Right lobe of liver (tissue), 6 donors: ENCODE data around the gene CDKAL1. TPM values are rescaled to one million over a fixed set of nuclear protein-coding genes. Genes with fewer than 3 reads are reported as not detected.

Source experiments
- ATAC-seq, 4 donors: fragments of 200-7000 bp; cut with Tn5 transposase; one replicate each; pipeline ENCODE4 v1.9.1; 2020; ENCODE audit warnings: mild to moderate bottlenecking in 4 of 4, moderate library complexity in 4 of 4
- DNase-seq, 3 donors: peaks; one replicate each; pipeline ENCODE4 v3.0.0-alpha.2; 2020
- H3K27ac ChIP-seq, 3 donors: fragments of 200-600 bp; one replicate each; pipeline ENCODE4 v1.8.0; 2022
- H3K27me3 ChIP-seq, 2 donors: fragments of 200-600 bp; one replicate each; pipeline ENCODE4 v1.8.0; 2022
- H3K36me3 ChIP-seq, 4 donors: fragments of 200-600 bp; sonication (generic) in 1 of 4; one replicate each; pipeline versions ENCODE4 v1.5.1 to v1.8.0; 2017 to 2022; ENCODE audit warnings: control low read depth in 1 of 4
- H3K4me1 ChIP-seq, 4 donors: fragments of 200-600 bp; sonication (generic) in 1 of 4; one replicate each; pipeline versions ENCODE4 v1.5.1 to v1.8.0; 2017 to 2022; ENCODE audit warnings: control low read depth in 1 of 4
- H3K4me3 ChIP-seq, 3 donors: fragments of 200-600 bp; one replicate each; pipeline ENCODE4 v1.8.0; 2022
- H3K9me3 ChIP-seq, 4 donors: fragments of 200-600 bp; sonication (generic) in 1 of 4; one replicate each; pipeline versions ENCODE4 v1.5.1 to v1.8.0; 2017 to 2022; ENCODE audit warnings: control low read depth in 1 of 4
- CTCF ChIP-seq, 4 donors: fragments of 200-600 bp in 3 of 4; fragments of 450-650 bp in 1 of 4; IDR thresholded peaks; one replicate each; pipeline versions ENCODE4 v1.5.1 to v1.8.0; 2016 to 2022; ENCODE audit warnings: antibody characterized with exemption in 4 of 4, mild to moderate bottlenecking in 2 of 4
- POLR2A ChIP-seq: fragments of 450-650 bp; IDR thresholded peaks from one replicate; pipeline ENCODE4 v1.6.1; 2017; ENCODE audit warnings: antibody characterized with exemption, mild to moderate bottlenecking
- WGBS: methylation state at CpG from one replicate; pipeline ENCODE4 v1.1.6; 2018; ENCODE audit warnings: low coverage, low lambda C conversion rate; ENCODE audit not compliant: insufficient coverage; ENCODE audit errors: missing lambda C conversion rate; 5-methylcytosine and 5-hydroxymethylcytosine counted together
- intact Hi-C, 2 donors: fragments of 100-400 bp; cut with DNase I; formaldehyde crosslinking; loops; one replicate each; pipeline versions ENCODE4 v1.11.2 to v1.14.1; 2022
- total RNA-seq, 6 experiments: library from RNA; depleted of rRNA in 2 of 6; stranded (reverse); fragments of >200 nt in 2 of 6; fragmentation: NEBNext Ultra II Directional in 3 of 6; extraction: Animal tissue kit (Norgen Biotek cat#: 25700) in 3 of 6; gene quantifications; one replicate each; pipeline versions ENCODE4 v1.1.0 to v1.2.4, GENCODE V29; 2016 to 2023
- donor health status: DM: no; HTN: yes; CAD: no.
- donor health status: DM: no; HTN: no; CAD: no.
- donor health status: DM: no; HTN: no; CAD: no.
- donor health status: DM: no; HTN: yes; CAD: no.
- donor health status: DM: no; HTN: yes; CAD: no.

The CDKAL1 gene
- total RNA-seq, 6 experiments from 2014 or later: 4.5 to 7.0 (median 6.2) TPM

- no peaks in the 10 kb centered on the region for H3K4me1 ChIP-seq
- ATAC-seq (no peak), DNase-seq (no peak)
- H3K9me3 ChIP-seq: no peaks in the 10 kb centered on the region
- no peak for TF ChIP-seq POLR2A
- no peak for TF ChIP-seq CTCF (IDR thresholded peaks at IDR 0.05)
- H3K27me3 ChIP-seq: no peaks in the 10 kb centered on the region
- 56% methylated on average over 4 of the region's 5 CpGs for WGBS
- H3K36me3 ChIP-seq: no peaks in the 10 kb centered on the region
- H3K27ac ChIP-seq: no peak overlapping the region
- intact Hi-C loops: no loop called here
- H3K4me3 ChIP-seq: no peak overlapping the region
Measured at GRCh38 chr6:21214738-21215448, 680.6 kb downstream of the CDKAL1 start.

GRCh38 chr6:21219241-21219640 lies 685.0 kb downstream of the CDKAL1 start:
- no peaks in the 10 kb centered on the region for H3K36me3 ChIP-seq
- 97% methylated on average over 2 of the region's 2 CpGs for WGBS
- H3K27ac ChIP-seq: no peak overlapping the region
- intact Hi-C loops: no loop called here
- ATAC-seq: no peak
- H3K27me3 ChIP-seq: no peaks in the 10 kb centered on the region
- no peaks in the 10 kb centered on the region for H3K4me1 ChIP-seq
- H3K4me3 ChIP-seq: no peak overlapping the region
- TF ChIP-seq POLR2A (no peak), CTCF (IDR thresholded peaks at IDR 0.05) (no peak)
- H3K9me3 ChIP-seq: no peaks in the 10 kb centered on the region
- no peak for DNase-seq

- Histone ChIP-seq H3K27me3 (no peaks in the 10 kb centered on the region), H3K9me3 (no peaks in the 10 kb centered on the region), H3K36me3 (no peaks in the 10 kb centered on the region), H3K4me3 (no peak overlapping the region), H3K4me1 (no peaks in the 10 kb centered on the region), H3K27ac (no peak overlapping the region)
- TF ChIP-seq CTCF (IDR thresholded peaks at IDR 0.05) (no peak), POLR2A (no peak)
- ATAC-seq: no peak
- intact Hi-C loops: no loop called here
- no peak for DNase-seq
- WGBS: 89% methylated on average over 7 of the region's 7 CpGs
Measured at GRCh38 chr6:21219856-21220255, 685.6 kb downstream of the CDKAL1 start.

GRCh38 chr6:21220271-21220987 lies 686.2 kb downstream of the CDKAL1 start:
- Histone ChIP-seq H3K4me1 (no peaks in the 10 kb centered on the region), H3K4me3 (no peak overlapping the region), H3K27ac (no peak overlapping the region), H3K36me3 (no peaks in the 10 kb centered on the region), H3K27me3 (no peaks in the 10 kb centered on the region), H3K9me3 (no peaks in the 10 kb centered on the region)
- WGBS: 85% methylated on average over 3 of the region's 5 CpGs
- TF ChIP-seq POLR2A (no peak), CTCF (IDR thresholded peaks at IDR 0.05) (no peak)
- intact Hi-C loops: no loop called here
- ATAC-seq (no peak), DNase-seq (no peak)
